Pericardium fibroblast (primary cell): Measurements from ENCODE around the gene BMI1. TPM values are rescaled to one million over a fixed set of nuclear protein-coding genes. Genes with fewer than 3 reads are reported as not detected.

Source experiments
- total RNA-seq: library from RNA; depleted of rRNA; stranded (reverse); fragments of >200 nt; gene quantifications from 2 replicates; pipeline ENCODE4 v1.2.3, GENCODE V29; 2015

Gene BMI1
- 30.2 and 35.9 TPM in 2 replicates for total RNA-seq

GRCh38 chr10:22320591-22321155, at the start of gene BMI1:
Gene BMI1 (plus strand): TSS chr10:22321099. CDS start chr10:22326450, 5,351 bp downstream.

DNA sequence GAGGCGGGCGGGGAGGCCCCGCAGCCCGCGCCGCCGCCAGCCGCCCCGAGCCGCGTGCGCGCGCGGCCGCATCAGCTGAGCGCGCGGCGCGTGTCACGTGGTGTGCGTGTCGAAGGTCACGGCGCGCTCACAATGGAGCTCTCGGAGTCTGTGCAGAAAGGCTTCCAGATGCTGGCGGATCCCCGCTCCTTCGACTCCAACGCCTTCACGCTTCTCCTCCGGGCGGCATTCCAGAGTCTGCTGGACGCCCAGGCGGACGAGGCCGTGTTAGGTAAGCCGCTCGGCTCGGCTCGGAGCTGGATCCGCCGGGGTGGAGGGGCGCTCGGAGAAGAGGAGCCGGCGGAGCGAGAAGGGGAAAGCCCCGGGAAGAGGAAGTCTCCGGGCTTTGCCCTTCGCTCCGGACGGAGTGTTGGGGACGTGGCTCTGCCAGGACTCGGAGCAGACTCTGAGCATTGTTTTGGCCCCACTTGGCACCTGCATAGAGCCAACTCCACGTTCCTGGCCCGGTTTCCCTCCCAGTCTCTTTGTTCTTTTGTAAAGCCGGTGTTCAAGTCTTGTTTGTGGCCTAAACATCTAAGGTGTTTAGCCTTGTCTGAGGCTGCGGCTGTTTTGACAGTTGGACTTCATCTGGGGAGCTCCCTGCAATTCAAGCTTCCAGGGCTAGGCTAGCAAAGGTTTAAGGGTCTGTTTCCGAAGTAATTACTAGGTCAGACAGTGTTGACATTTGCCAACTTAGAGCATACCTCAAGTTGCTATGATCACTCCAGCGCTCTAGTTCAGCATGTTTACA, 4.4 kb upstream of the BMI1 start, which contains the start of gene COMMD3:
Gene COMMD3, plus strand, starts transcription at position 103 of the 790 bp plus-strand sequence. Its CDS starts 30 bp downstream, at position 133.

GRCh38 chr10:22345301-22346095, 24.6 kb downstream of the BMI1 start, which contains the start of gene SPAG6:
Gene SPAG6 (plus strand): TSS chr10:22345496. CDS start chr10:22345612, 116 bp downstream.

Other genes with a start within 250 kb of the BMI1 start
- not detected in 2 replicates for gene EBLN1, start 103.1 kb upstream of the BMI1 start, total RNA-seq
- gene COMMD3, start 4.7 kb upstream of the BMI1 start, total RNA-seq: 50.6 and 62.2 TPM in 2 replicates
- not detected in 2 replicates for gene SPAG6, start 24.4 kb downstream of the BMI1 start, total RNA-seq